ENCODE data around the gene FNDC3B.

Gene FNDC3B

GRCh38 chr3:172043233-172043632, 3.9 kb downstream of the FNDC3B start:
- CTCF ChIA-PET: interaction anchor here (1.1 to 1.2 kb wide), 2 partner anchors 110 to 624 kb away, joined by 3 read pairs; no protein-coding TSS in a partner anchor
- Histone ChIP-seq H3K9me3 (ENCODE audit: control extremely low read depth in 1 of 5, control insufficient read depth in 4 of 5, insufficient read depth in 2 of 5, low read depth in 1 of 5, low read length in 4 of 5) (no peaks in the 10 kb centered on the region), H3K27ac (ENCODE audit: insufficient read depth in 1 of 2, low read depth in 1 of 2, low read length in 2 of 2, poor library complexity in 1 of 2, severe bottlenecking in 2 of 2) (no peak overlapping the region), H3K36me3 (ENCODE audit: control insufficient read depth in 4 of 4, insufficient read depth in 4 of 4, low read length in 3 of 4) (peaks cover 0 to 18% (median 1%) of the 10 kb centered on the region in 4 experiments), H3K4me1 (ENCODE audit: control extremely low read depth in 1 of 4, control insufficient read depth in 4 of 4, insufficient read depth in 4 of 4, low read length in 3 of 4) (peaks cover 0 to 34% (median 11%) of the 10 kb centered on the region in 4 experiments), H3K4me3 (ENCODE audit: control insufficient read depth in 1 of 7, extremely low read depth in 1 of 7, insufficient read depth in 4 of 7, low read depth in 2 of 7, low read length in 6 of 7) (no peak overlapping the region), H3K27me3 (replicated peaks in 2 of 5; ENCODE audit: control insufficient read depth in 4 of 5, insufficient read depth in 5 of 5, low read length in 4 of 5) (no peaks in the 10 kb centered on the region)
- POLR2A ChIA-PET: no interaction called here
- DNase-seq: no peak
- 89% methylated on average over 3 of the region's 5 CpGs for WGBS (ENCODE audit: insufficient coverage)

- H3K4me1 ChIP-seq (ENCODE audit: control extremely low read depth in 1 of 4, control insufficient read depth in 4 of 4, insufficient read depth in 4 of 4, low read length in 3 of 4): peaks cover 0 to 30% (median 10%) of the 10 kb centered on the region in 4 experiments
- no peaks in the 10 kb centered on the region for H3K9me3 ChIP-seq (ENCODE audit: control extremely low read depth in 1 of 5, control insufficient read depth in 4 of 5, insufficient read depth in 2 of 5, low read depth in 1 of 5, low read length in 4 of 5)
- ChIA-PET CTCF (interaction anchor here (1.1 kb wide), 1 partner anchor 623 kb away, joined by 3 read pairs; no protein-coding TSS in a partner anchor), POLR2A (no interaction called here)
- no peak overlapping the region for H3K4me3 ChIP-seq (ENCODE audit: control insufficient read depth in 1 of 7, extremely low read depth in 1 of 7, insufficient read depth in 4 of 7, low read depth in 2 of 7, low read length in 6 of 7)
- no peak for DNase-seq
- no peaks in the 10 kb centered on the region for H3K27me3 ChIP-seq (replicated peaks in 2 of 5; ENCODE audit: control insufficient read depth in 4 of 5, insufficient read depth in 5 of 5, low read length in 4 of 5)
- H3K27ac ChIP-seq (ENCODE audit: insufficient read depth in 1 of 2, low read depth in 1 of 2, low read length in 2 of 2, poor library complexity in 1 of 2, severe bottlenecking in 2 of 2): no peak overlapping the region
- H3K36me3 ChIP-seq (ENCODE audit: control insufficient read depth in 4 of 4, insufficient read depth in 4 of 4, low read length in 3 of 4): peaks cover 0 to 18% (median 1%) of the 10 kb centered on the region in 4 experiments
- WGBS (ENCODE audit: insufficient coverage): 100% methylated on average over 1 of the region's 5 CpGs
Measured at GRCh38 chr3:172043766-172044165, 4.4 kb downstream of the FNDC3B start.

GRCh38 chr3:172044833-172045585, 5.6 kb downstream of the FNDC3B start:
- Histone ChIP-seq H3K27me3 (replicated peaks in 2 of 5; ENCODE audit: control insufficient read depth in 4 of 5, insufficient read depth in 5 of 5, low read length in 4 of 5) (no peaks in the 10 kb centered on the region), H3K27ac (ENCODE audit: insufficient read depth in 1 of 2, low read depth in 1 of 2, low read length in 2 of 2, poor library complexity in 1 of 2, severe bottlenecking in 2 of 2) (no peak overlapping the region), H3K36me3 (ENCODE audit: control insufficient read depth in 4 of 4, insufficient read depth in 4 of 4, low read length in 3 of 4) (peaks cover 0 to 22% (median 1%) of the 10 kb centered on the region in 4 experiments), H3K9me3 (ENCODE audit: control extremely low read depth in 1 of 5, control insufficient read depth in 4 of 5, insufficient read depth in 2 of 5, low read depth in 1 of 5, low read length in 4 of 5) (no peaks in the 10 kb centered on the region), H3K4me3 (ENCODE audit: control insufficient read depth in 1 of 7, extremely low read depth in 1 of 7, insufficient read depth in 4 of 7, low read depth in 2 of 7, low read length in 6 of 7) (no peak overlapping the region), H3K4me1 (ENCODE audit: control extremely low read depth in 1 of 4, control insufficient read depth in 4 of 4, insufficient read depth in 4 of 4, low read length in 3 of 4) (peaks cover 0 to 24% (median 6%) of the 10 kb centered on the region in 4 experiments)
- 95% methylated on average over 2 of the region's 4 CpGs for WGBS (ENCODE audit: insufficient coverage)
- no peak for DNase-seq
- ChIA-PET POLR2A (no interaction called here), CTCF (interaction anchor here (1.8 kb wide), 1 partner anchor 12 kb away, joined by 4 read pairs; no protein-coding TSS in a partner anchor)

- whole genome bisulfite sequencing (ENCODE audit: insufficient coverage): no CpG with 5 or more reads among the region's 4 CpGs
- Histone ChIP-seq H3K4me1 (ENCODE audit: control extremely low read depth in 1 of 4, control insufficient read depth in 4 of 4, insufficient read depth in 4 of 4, low read length in 3 of 4) (peaks cover 0 to 17% (median under 1%) of the 10 kb centered on the region in 4 experiments), H3K27ac (ENCODE audit: insufficient read depth in 1 of 2, low read depth in 1 of 2, low read length in 2 of 2, poor library complexity in 1 of 2, severe bottlenecking in 2 of 2) (no peak overlapping the region), H3K9me3 (ENCODE audit: control extremely low read depth in 1 of 5, control insufficient read depth in 4 of 5, insufficient read depth in 2 of 5, low read depth in 1 of 5, low read length in 4 of 5) (no peaks in the 10 kb centered on the region), H3K4me3 (ENCODE audit: control insufficient read depth in 1 of 7, extremely low read depth in 1 of 7, insufficient read depth in 4 of 7, low read depth in 2 of 7, low read length in 6 of 7) (no peak overlapping the region), H3K27me3 (replicated peaks in 2 of 5; ENCODE audit: control insufficient read depth in 4 of 5, insufficient read depth in 5 of 5, low read length in 4 of 5) (no peaks in the 10 kb centered on the region), H3K36me3 (ENCODE audit: control insufficient read depth in 4 of 4, insufficient read depth in 4 of 4, low read length in 3 of 4) (peaks cover 0 to 33% (median 2%) of the 10 kb centered on the region in 4 experiments)
- no peak for DNase-seq
- ChIA-PET POLR2A (interaction anchor here (0.5 kb wide), 1 partner anchor 150 kb away, joined by 3 read pairs; no protein-coding TSS in a partner anchor), CTCF (interaction anchor here (0.9 to 1.8 kb wide), 2 partner anchors 11 to 28 kb away, joined by 3 to 4 read pairs; no protein-coding TSS in a partner anchor)
Measured at GRCh38 chr3:172046268-172046915, 7.0 kb downstream of the FNDC3B start.

- Histone ChIP-seq H3K27ac (ENCODE audit: insufficient read depth in 1 of 2, low read depth in 1 of 2, low read length in 2 of 2, poor library complexity in 1 of 2, severe bottlenecking in 2 of 2) (no peak overlapping the region), H3K36me3 (ENCODE audit: control insufficient read depth in 4 of 4, insufficient read depth in 4 of 4, low read length in 3 of 4) (peaks cover under 1 to 41% (median 6%) of the 10 kb centered on the region in 4 experiments), H3K9me3 (ENCODE audit: control extremely low read depth in 1 of 5, control insufficient read depth in 4 of 5, insufficient read depth in 2 of 5, low read depth in 1 of 5, low read length in 4 of 5) (no peaks in the 10 kb centered on the region), H3K4me1 (ENCODE audit: control extremely low read depth in 1 of 4, control insufficient read depth in 4 of 4, insufficient read depth in 4 of 4, low read length in 3 of 4) (peaks cover 0 to 8% (median 0%) of the 10 kb centered on the region in 4 experiments), H3K4me3 (ENCODE audit: control insufficient read depth in 1 of 7, extremely low read depth in 1 of 7, insufficient read depth in 4 of 7, low read depth in 2 of 7, low read length in 6 of 7) (no peak overlapping the region), H3K27me3 (replicated peaks in 2 of 5; ENCODE audit: control insufficient read depth in 4 of 5, insufficient read depth in 5 of 5, low read length in 4 of 5) (no peaks in the 10 kb centered on the region)
- POLR2A ChIA-PET: no interaction called here
- DNase-seq: no peak
- CTCF ChIA-PET: interaction anchor here (0.8 to 1.4 kb wide), 3 partner anchors 9 to 112 kb away, joined by 3 read pairs; no protein-coding TSS in a partner anchor
Measured at GRCh38 chr3:172047567-172048115, 8.3 kb downstream of the FNDC3B start.

GRCh38 chr3:172048599-172048998, 9.2 kb downstream of the FNDC3B start:
- WGBS (ENCODE audit: insufficient coverage): no CpG with 5 or more reads among the region's 2 CpGs
- Histone ChIP-seq H3K9me3 (ENCODE audit: control extremely low read depth in 1 of 5, control insufficient read depth in 4 of 5, insufficient read depth in 2 of 5, low read depth in 1 of 5, low read length in 4 of 5) (no peaks in the 10 kb centered on the region), H3K27ac (ENCODE audit: insufficient read depth in 1 of 2, low read depth in 1 of 2, low read length in 2 of 2, poor library complexity in 1 of 2, severe bottlenecking in 2 of 2) (no peak overlapping the region), H3K27me3 (replicated peaks in 2 of 5; ENCODE audit: control insufficient read depth in 4 of 5, insufficient read depth in 5 of 5, low read length in 4 of 5) (no peaks in the 10 kb centered on the region), H3K4me3 (ENCODE audit: control insufficient read depth in 1 of 7, extremely low read depth in 1 of 7, insufficient read depth in 4 of 7, low read depth in 2 of 7, low read length in 6 of 7) (no peak overlapping the region), H3K36me3 (ENCODE audit: control insufficient read depth in 4 of 4, insufficient read depth in 4 of 4, low read length in 3 of 4) (peaks cover 2 to 48% (median 7%) of the 10 kb centered on the region in 4 experiments), H3K4me1 (ENCODE audit: control extremely low read depth in 1 of 4, control insufficient read depth in 4 of 4, insufficient read depth in 4 of 4, low read length in 3 of 4) (peaks cover 0 to 4% (median 0%) of the 10 kb centered on the region in 4 experiments)
- ChIA-PET CTCF (interaction anchor here (1.3 to 1.4 kb wide), 2 partner anchors 8 to 13 kb away, joined by 3 read pairs; no protein-coding TSS in a partner anchor), POLR2A (no interaction called here)
- DNase-seq: no peak
